Smooth muscle cell (in vitro differentiated cells): ENCODE data around the gene ZNF746. TPM values are rescaled to one million over a fixed set of nuclear protein-coding genes. Genes with fewer than 3 reads are reported as not detected.

Experiments
- DNase-seq: peaks from one replicate; lab custom pipeline; 2025; ENCODE audit not compliant: unreplicated experiment; lab: John Stamatoyannopoulos, UW
- H2AFZ ChIP-seq: fragments of 200-600 bp; sonication (generic); 2 replicates; pipeline ENCODE4 v1.6.0; 2016; ENCODE audit warnings: antibody characterized with exemption, low read depth, mild to moderate bottlenecking
- H3F3A ChIP-seq: fragments of 200-600 bp; sonication (generic); 2 replicates; pipeline ENCODE4 v1.6.0; 2017; ENCODE audit warnings: antibody characterized with exemption, low read depth
- H3K27ac ChIP-seq: fragments of 200-600 bp; sonication (generic); 2 replicates; pipeline ENCODE4 v1.5.1; 2016; ENCODE audit warnings: low read depth, mild to moderate bottlenecking
- H3K27me3 ChIP-seq: fragments of 200-600 bp; sonication (generic); 2 replicates; pipeline ENCODE4 v1.6.1; 2016; ENCODE audit warnings: low read depth, mild to moderate bottlenecking
- H3K36me3 ChIP-seq: fragments of 200-600 bp; sonication (generic); 2 replicates; pipeline ENCODE4 v1.5.1; 2016; ENCODE audit warnings: low read depth
- H3K4me1 ChIP-seq: fragments of 200-600 bp; sonication (generic); 2 replicates; pipeline ENCODE4 v1.5.1; 2016; ENCODE audit warnings: low read depth
- H3K4me2 ChIP-seq: fragments of 200-600 bp; sonication (generic); 2 replicates; pipeline ENCODE4 v1.6.0; 2016; ENCODE audit warnings: mild to moderate bottlenecking
- H3K4me3 ChIP-seq: fragments of 200-600 bp; sonication (generic); 2 replicates; pipeline ENCODE4 v1.5.1; 2016; ENCODE audit warnings: mild to moderate bottlenecking
- H3K79me2 ChIP-seq: fragments of 200-600 bp; sonication (generic); 2 replicates; pipeline ENCODE4 v1.6.0; 2016; ENCODE audit warnings: low read depth, mild to moderate bottlenecking
- H3K9ac ChIP-seq: fragments of 200-600 bp; sonication (generic); 2 replicates; pipeline ENCODE4 v1.6.0; 2016; ENCODE audit warnings: low read depth
- H3K9me3 ChIP-seq: fragments of 200-600 bp; sonication (generic); replicated peaks from 2 replicates; pipeline ENCODE4 v1.5.1; 2016; ENCODE audit warnings: low read depth
- H4K20me1 ChIP-seq: fragments of 200-600 bp; sonication (generic); 2 replicates; pipeline ENCODE4 v1.6.0; 2016; ENCODE audit warnings: low read depth
- WGBS: methylation state at CpG from one replicate; pipeline ENCODE4 v1.1.7; 2016; ENCODE audit warnings: low lambda C conversion rate; 5-methylcytosine and 5-hydroxymethylcytosine counted together
- polyA plus RNA-seq: library from polyadenylated mRNA; unstranded; fragments of >200 nt; fragmentation: Nextera tagmentation; extraction: Ambion mirVana; gene quantifications from 2 replicates; pipeline ENCODE4 v1.2.1, GENCODE V29; 2016
- total RNA-seq: library from RNA; depleted of rRNA; stranded (reverse); fragments of >200 nt; gene quantifications from 2 replicates; pipeline ENCODE4 v1.2.3, GENCODE V29; 2014
- TF ChIP-seq, protein P1 (sequence below): fragments of 200-600 bp; sonication (generic); IDR thresholded peaks from 2 replicates; pipeline ENCODE4 v1.5.1; 2017; ENCODE audit warnings: borderline replicate concordance, mild to moderate bottlenecking, antibody characterized with exemption; ENCODE audit not compliant: insufficient read depth, poor library complexity, severe bottlenecking

The ZNF746 gene
- total and polyA plus RNA-seq, 2 experiments from 2014 or later = 14.2 to 17.2 TPM

DNA sequence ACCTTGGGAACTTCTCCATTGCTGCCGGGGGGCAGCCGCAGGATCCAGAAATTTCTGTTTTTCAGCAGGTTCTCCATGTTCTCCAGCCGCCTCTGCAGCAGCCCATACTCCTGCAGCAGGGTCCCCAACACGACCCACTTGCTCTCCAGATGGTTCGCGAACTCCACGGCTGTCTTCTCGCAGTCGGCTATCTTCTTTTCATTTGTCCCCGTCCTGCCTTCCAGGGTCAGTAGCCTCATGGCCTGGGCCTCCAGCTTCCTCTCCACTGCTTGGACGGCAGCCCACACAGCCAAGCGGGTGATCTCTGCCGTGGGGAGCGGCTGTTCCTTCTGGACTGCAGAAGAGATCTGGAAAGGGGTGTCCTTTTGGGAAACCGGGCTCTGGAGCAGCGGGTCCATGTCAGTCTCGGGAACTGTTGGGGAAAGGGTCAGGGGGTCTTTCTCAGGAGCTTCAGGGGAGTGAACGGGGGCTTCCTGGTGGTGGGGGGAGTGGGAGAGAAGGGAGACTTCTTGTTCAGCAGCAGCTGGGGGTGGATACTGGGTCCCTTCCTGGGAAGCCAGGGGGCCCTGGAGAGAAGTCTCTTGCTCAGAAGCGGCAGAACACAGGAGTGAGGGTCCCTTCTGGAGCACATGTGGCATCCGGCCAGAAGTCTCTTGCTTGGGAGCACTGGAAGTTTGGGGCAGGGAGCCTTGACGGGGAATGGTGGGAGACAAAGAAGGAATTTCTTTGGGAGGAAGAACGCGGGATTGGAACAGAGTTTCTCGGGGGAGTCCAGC, 42.2 kb downstream of the ZNF746 start:
- Histone ChIP-seq H3K9ac (no peak overlapping the region), H3K27me3 (no peaks in the 10 kb centered on the region), H3K4me3 (no peak overlapping the region), H3K27ac (no peak overlapping the region), H3K4me1 (peaks cover 16% of the 10 kb centered on the region), H3K36me3 (peaks cover 5% of the 10 kb centered on the region), H3K9me3 (no peaks in the 10 kb centered on the region), H3K79me2 (peaks cover 31% of the 10 kb centered on the region), H3K4me2 (no peak overlapping the region), H4K20me1 (peaks cover 11% of the 10 kb centered on the region), H2AFZ (no peak overlapping the region), H3F3A (no peaks in the 10 kb centered on the region)
- WGBS = 94% methylated on average over 24 of the region's 24 CpGs
- TF ChIP-seq, protein P1, sequence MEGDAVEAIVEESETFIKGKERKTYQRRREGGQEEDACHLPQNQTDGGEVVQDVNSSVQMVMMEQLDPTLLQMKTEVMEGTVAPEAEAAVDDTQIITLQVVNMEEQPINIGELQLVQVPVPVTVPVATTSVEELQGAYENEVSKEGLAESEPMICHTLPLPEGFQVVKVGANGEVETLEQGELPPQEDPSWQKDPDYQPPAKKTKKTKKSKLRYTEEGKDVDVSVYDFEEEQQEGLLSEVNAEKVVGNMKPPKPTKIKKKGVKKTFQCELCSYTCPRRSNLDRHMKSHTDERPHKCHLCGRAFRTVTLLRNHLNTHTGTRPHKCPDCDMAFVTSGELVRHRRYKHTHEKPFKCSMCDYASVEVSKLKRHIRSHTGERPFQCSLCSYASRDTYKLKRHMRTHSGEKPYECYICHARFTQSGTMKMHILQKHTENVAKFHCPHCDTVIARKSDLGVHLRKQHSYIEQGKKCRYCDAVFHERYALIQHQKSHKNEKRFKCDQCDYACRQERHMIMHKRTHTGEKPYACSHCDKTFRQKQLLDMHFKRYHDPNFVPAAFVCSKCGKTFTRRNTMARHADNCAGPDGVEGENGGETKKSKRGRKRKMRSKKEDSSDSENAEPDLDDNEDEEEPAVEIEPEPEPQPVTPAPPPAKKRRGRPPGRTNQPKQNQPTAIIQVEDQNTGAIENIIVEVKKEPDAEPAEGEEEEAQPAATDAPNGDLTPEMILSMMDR = no peak
- no peak for DNase-seq

DNA sequence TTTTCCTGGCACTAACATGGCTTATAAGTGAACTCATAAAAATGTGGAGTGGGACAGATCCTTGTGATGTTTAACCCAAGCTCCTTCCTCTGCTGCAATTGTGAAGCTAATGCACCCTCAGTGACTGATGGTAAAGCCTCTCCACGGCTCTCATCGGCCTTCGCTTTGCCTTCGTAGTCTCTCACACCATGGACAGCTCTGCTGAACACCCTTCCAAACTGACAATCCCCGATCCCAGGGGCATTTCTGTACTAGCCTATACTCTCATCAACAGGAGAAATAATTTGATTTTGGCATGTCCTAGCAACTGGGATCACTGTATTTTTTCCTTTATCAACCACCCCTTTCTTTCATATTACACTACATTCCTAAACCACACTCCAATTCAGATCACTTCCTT, 42.9 kb downstream of the ZNF746 start:
- H3K4me3 ChIP-seq = no peak overlapping the region
- peaks cover 6% of the 10 kb centered on the region for H3K36me3 ChIP-seq
- H3K27me3 ChIP-seq = no peaks in the 10 kb centered on the region
- no peak overlapping the region for H2AFZ ChIP-seq
- no peak overlapping the region for H3K9ac ChIP-seq
- H3K4me2 ChIP-seq = no peak overlapping the region
- 95% methylated on average over 5 of the region's 5 CpGs for WGBS
- H4K20me1 ChIP-seq = peaks cover 11% of the 10 kb centered on the region
- H3K4me1 ChIP-seq = peaks cover 16% of the 10 kb centered on the region
- H3F3A ChIP-seq = no peaks in the 10 kb centered on the region
- TF ChIP-seq, protein P1 = no peak
- no peak for DNase-seq
- no peaks in the 10 kb centered on the region for H3K9me3 ChIP-seq
- peaks cover 31% of the 10 kb centered on the region for H3K79me2 ChIP-seq
- no peak overlapping the region for H3K27ac ChIP-seq

DNA sequence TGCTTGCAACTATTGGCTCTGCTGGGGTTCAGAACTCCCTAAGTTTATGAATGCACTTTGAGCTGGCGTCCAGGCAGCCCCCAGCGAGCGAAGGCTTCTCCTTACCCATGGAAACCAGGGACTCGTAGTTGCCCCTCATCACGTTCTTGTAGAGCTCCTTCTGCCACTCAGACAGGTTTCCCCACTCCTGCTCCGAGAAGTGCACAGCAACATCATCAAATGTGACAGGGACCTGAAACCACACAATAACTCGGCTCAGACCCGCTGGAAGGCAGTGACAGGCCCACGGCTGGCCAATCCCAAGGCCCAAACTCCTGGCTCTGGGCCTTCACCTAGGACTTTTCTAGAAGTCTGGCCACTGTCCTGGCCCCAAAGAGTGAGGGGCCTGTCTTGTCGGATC, 43.6 kb downstream of the ZNF746 start:
- Histone ChIP-seq H3K36me3 (peaks cover 6% of the 10 kb centered on the region), H3K27ac (no peak overlapping the region), H2AFZ (no peak overlapping the region), H3K9me3 (no peaks in the 10 kb centered on the region), H3K4me3 (no peak overlapping the region), H3F3A (no peaks in the 10 kb centered on the region), H3K9ac (no peak overlapping the region), H3K4me2 (no peak overlapping the region), H4K20me1 (peaks cover 11% of the 10 kb centered on the region), H3K4me1 (peaks cover 12% of the 10 kb centered on the region), H3K79me2 (peaks cover 25% of the 10 kb centered on the region), H3K27me3 (no peaks in the 10 kb centered on the region)
- 97% methylated on average over 10 of the region's 10 CpGs for WGBS
- DNase-seq = no peak
- TF ChIP-seq, protein P1 = no peak

DNA sequence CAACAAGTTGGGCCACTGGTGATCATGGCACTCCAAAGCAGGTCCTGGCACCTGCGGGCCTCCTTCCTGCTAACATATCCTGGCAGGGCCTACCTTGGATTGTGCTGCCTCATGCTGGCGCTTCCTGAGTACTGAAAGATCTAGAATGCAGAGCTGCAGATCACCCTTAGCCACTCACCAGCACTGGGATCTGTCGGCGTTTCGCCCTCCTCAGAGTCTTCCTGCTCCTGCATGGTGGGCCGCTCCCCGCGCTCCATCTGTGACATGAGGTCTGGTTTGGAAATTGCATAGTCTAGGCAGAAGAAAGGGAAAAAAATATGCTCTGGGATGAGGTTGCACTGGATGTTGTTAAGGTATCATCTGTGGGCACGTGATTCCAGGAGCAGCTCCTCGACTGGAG, 46.8 kb downstream of the ZNF746 start:
- WGBS = 99% methylated on average over 10 of the region's 10 CpGs
- H3K4me2 ChIP-seq = no peak overlapping the region
- H3K9ac ChIP-seq = no peak overlapping the region
- TF ChIP-seq, protein P1 = no peak
- peaks cover 6% of the 10 kb centered on the region for H3K36me3 ChIP-seq
- H2AFZ ChIP-seq = no peak overlapping the region
- DNase-seq = no peak
- no peaks in the 10 kb centered on the region for H3K79me2 ChIP-seq
- no peaks in the 10 kb centered on the region for H4K20me1 ChIP-seq
- no peak overlapping the region for H3K4me3 ChIP-seq
- no peaks in the 10 kb centered on the region for H3F3A ChIP-seq
- H3K27ac ChIP-seq = no peak overlapping the region
- no peaks in the 10 kb centered on the region for H3K4me1 ChIP-seq
- no peaks in the 10 kb centered on the region for H3K9me3 ChIP-seq
- no peaks in the 10 kb centered on the region for H3K27me3 ChIP-seq
